Suprapubic skin (tissue), 3 donors: Measurements from ENCODE around the gene GRID1.

Experiments
- CTCF ChIP-seq, 2 donors: fragments of 200-600 bp in 1 of 2; fragments of 450-650 bp in 1 of 2; sonication (generic) in 1 of 2; IDR thresholded peaks; one replicate each; pipeline ENCODE4 v1.5.1; 2016 to 2019; ENCODE audit warnings: antibody characterized with exemption in 2 of 2, mild to moderate bottlenecking in 1 of 2, moderate library complexity in 1 of 2
- EP300 ChIP-seq: sonication (generic); formaldehyde crosslinking; IDR thresholded peaks from one replicate; pipeline ENCODE4 v1.6.1; 2017; ENCODE audit warnings: antibody characterized with exemption
- POLR2A ChIP-seq, 2 donors: fragments of 450-650 bp; IDR thresholded peaks; one replicate each; pipeline ENCODE4 v1.6.1; 2017; ENCODE audit warnings: antibody characterized with exemption in 2 of 2, mild to moderate bottlenecking in 2 of 2, moderate library complexity in 2 of 2

- TF ChIP-seq CTCF (IDR thresholded peaks at IDR 0.05) (no peak), EP300 (no peak), POLR2A (IDR thresholded peaks at IDR 0.05) (no peak)
These were observed 34.4 kb upstream of the GRID1 start for GRCh38 chr10:86400705-86401587.
